ENCODE data around the gene AGAP1. TPM values are rescaled to one million over a fixed set of nuclear protein-coding genes. Genes with fewer than 3 reads are reported as not detected.

Gene AGAP1
- total RNA-seq, 1 donor from 2014 or later, result 39.4 TPM

- no peak overlapping the region for H3K4me2 ChIP-seq (ENCODE audit: low read length)
- TF ChIP-seq CTCF (IDR thresholded peaks at IDR 0.05; ENCODE audit: insufficient read depth, low read depth, low read length), result no peak
- no peak for TF ChIP-seq EZH2 (IDR thresholded peaks at IDR 0.05; ENCODE audit: insufficient read depth, low read length)
- H3K9ac ChIP-seq (ENCODE audit: low read length), result no peak overlapping the region
- no peaks in the 10 kb centered on the region for H3K27me3 ChIP-seq (ENCODE audit: insufficient read depth, low read length)
- peaks cover 37% of the 10 kb centered on the region for H3K79me2 ChIP-seq (ENCODE audit: insufficient read depth, low read length)
- Mint-ChIP-seq H3K27me3 (ENCODE audit: low read depth, unreplicated experiment) (no peaks in the 10 kb centered on the region), H3K27ac (ENCODE audit: unreplicated experiment) (no peak overlapping the region), H3K36me3 (ENCODE audit: low read depth, unreplicated experiment) (no peaks in the 10 kb centered on the region), H3K4me1 (ENCODE audit: low read depth, unreplicated experiment) (peaks cover 13% of the 10 kb centered on the region), H3K4me3 (ENCODE audit: unreplicated experiment) (no peak overlapping the region), H3K9me3 (ENCODE audit: unreplicated experiment) (no peaks in the 10 kb centered on the region)
- no peak overlapping the region for H3K27ac ChIP-seq (ENCODE audit: low read depth, low read length)
- no peak overlapping the region for H2AFZ ChIP-seq (ENCODE audit: low read depth, low read length)
- peaks cover 83% of the 10 kb centered on the region for H4K20me1 ChIP-seq (ENCODE audit: insufficient read depth, low read length)
- no peaks in the 10 kb centered on the region for H3K4me1 ChIP-seq (ENCODE audit: insufficient read depth, low read length)
- DNase-seq (ENCODE audit: low read depth) (no peak), FAIRE-seq (no peak)
- no peaks in the 10 kb centered on the region for H3K9me3 ChIP-seq (ENCODE audit: insufficient read depth, low read depth, low read length)
- H3K36me3 ChIP-seq (ENCODE audit: insufficient read depth, low read length), result no peaks in the 10 kb centered on the region
- H3K4me3 ChIP-seq (ENCODE audit: insufficient read depth, low read depth, low read length), result no peak overlapping the region
These were observed 48.2 kb downstream of the AGAP1 start for GRCh38 chr2:235541838-235542549.

- no peak overlapping the region for H3K9ac ChIP-seq (ENCODE audit: low read length)
- Mint-ChIP-seq H3K9me3 (ENCODE audit: unreplicated experiment) (no peaks in the 10 kb centered on the region), H3K27me3 (ENCODE audit: low read depth, unreplicated experiment) (no peaks in the 10 kb centered on the region), H3K4me3 (ENCODE audit: unreplicated experiment) (no peak overlapping the region), H3K36me3 (ENCODE audit: low read depth, unreplicated experiment) (no peaks in the 10 kb centered on the region), H3K4me1 (ENCODE audit: low read depth, unreplicated experiment) (peaks cover 13% of the 10 kb centered on the region), H3K27ac (ENCODE audit: unreplicated experiment) (no peak overlapping the region)
- no peak overlapping the region for H3K4me3 ChIP-seq (ENCODE audit: insufficient read depth, low read depth, low read length)
- no peak overlapping the region for H2AFZ ChIP-seq (ENCODE audit: low read depth, low read length)
- no peak overlapping the region for H3K4me2 ChIP-seq (ENCODE audit: low read length)
- peaks cover 34% of the 10 kb centered on the region for H3K79me2 ChIP-seq (ENCODE audit: insufficient read depth, low read length)
- no peaks in the 10 kb centered on the region for H3K4me1 ChIP-seq (ENCODE audit: insufficient read depth, low read length)
- H3K27ac ChIP-seq (ENCODE audit: low read depth, low read length), result no peak overlapping the region
- H3K27me3 ChIP-seq (ENCODE audit: insufficient read depth, low read length), result no peaks in the 10 kb centered on the region
- no peaks in the 10 kb centered on the region for H3K36me3 ChIP-seq (ENCODE audit: insufficient read depth, low read length)
- FAIRE-seq, result no peak
- H3K9me3 ChIP-seq (ENCODE audit: insufficient read depth, low read depth, low read length), result no peaks in the 10 kb centered on the region
- no peak for DNase-seq (ENCODE audit: low read depth)
- TF ChIP-seq EZH2 (IDR thresholded peaks at IDR 0.05; ENCODE audit: insufficient read depth, low read length) (no peak), CTCF (IDR thresholded peaks at IDR 0.05; ENCODE audit: insufficient read depth, low read depth, low read length) (no peak)
- peaks cover 81% of the 10 kb centered on the region for H4K20me1 ChIP-seq (ENCODE audit: insufficient read depth, low read length)
These were observed 48.9 kb downstream of the AGAP1 start for GRCh38 chr2:235542733-235543127.

- Histone ChIP-seq H3K9ac (ENCODE audit: low read length) (no peak overlapping the region), H3K4me2 (ENCODE audit: low read length) (no peak overlapping the region), H4K20me1 (ENCODE audit: insufficient read depth, low read length) (peaks cover 81% of the 10 kb centered on the region), H3K79me2 (ENCODE audit: insufficient read depth, low read length) (peaks cover 36% of the 10 kb centered on the region), H3K4me1 (ENCODE audit: insufficient read depth, low read length) (no peaks in the 10 kb centered on the region), H3K36me3 (ENCODE audit: insufficient read depth, low read length) (no peaks in the 10 kb centered on the region), H2AFZ (ENCODE audit: low read depth, low read length) (no peak overlapping the region), H3K4me3 (ENCODE audit: insufficient read depth, low read depth, low read length) (no peak overlapping the region), H3K27me3 (ENCODE audit: insufficient read depth, low read length) (no peaks in the 10 kb centered on the region), H3K27ac (ENCODE audit: low read depth, low read length) (no peak overlapping the region), H3K9me3 (ENCODE audit: insufficient read depth, low read depth, low read length) (no peaks in the 10 kb centered on the region)
- Mint-ChIP-seq H3K4me1 (ENCODE audit: low read depth, unreplicated experiment) (peaks cover 13% of the 10 kb centered on the region), H3K9me3 (ENCODE audit: unreplicated experiment) (no peaks in the 10 kb centered on the region), H3K27ac (ENCODE audit: unreplicated experiment) (no peak overlapping the region), H3K36me3 (ENCODE audit: low read depth, unreplicated experiment) (no peaks in the 10 kb centered on the region), H3K4me3 (ENCODE audit: unreplicated experiment) (no peak overlapping the region), H3K27me3 (ENCODE audit: low read depth, unreplicated experiment) (no peaks in the 10 kb centered on the region)
- DNase-seq (ENCODE audit: low read depth), result peak; percentile 28
- FAIRE-seq, result no peak
- TF ChIP-seq CTCF (IDR thresholded peaks at IDR 0.05; ENCODE audit: insufficient read depth, low read depth, low read length), result no peak
- TF ChIP-seq EZH2 (IDR thresholded peaks at IDR 0.05; ENCODE audit: insufficient read depth, low read length), result no peak
These were observed 49.4 kb downstream of the AGAP1 start for GRCh38 chr2:235543128-235543750.
